ENCODE data around the gene CLGN. TPM values are rescaled to one million over a fixed set of nuclear protein-coding genes. Genes with fewer than 3 reads are reported as not detected.

Gene CLGN
- total and polyA plus RNA-seq, 2 of the 4 experiments (the other 2 are of a cell fraction) = 0.36 to 0.75 TPM

- Histone ChIP-seq H3K27ac (ENCODE audit: insufficient read depth, low read length) (no peak overlapping the region), H3K27me3 (ENCODE audit: control insufficient read depth, insufficient read depth, low read length) (peaks cover 13% of the 10 kb centered on the region), H4K91ac (ENCODE audit: insufficient read depth, low read depth, low read length) (no peak overlapping the region), H3K9me1 (ENCODE audit: insufficient read depth, low read length) (peaks cover 2% of the 10 kb centered on the region; the same call in 1 of the 2 replicates), H2BK20ac (ENCODE audit: low read depth, low read length) (no peak overlapping the region), H3K56ac (ENCODE audit: extremely low read depth, insufficient read depth, low read length) (no peak overlapping the region), H2AK5ac (ENCODE audit: low read depth, low read length) (no peak overlapping the region), H3K4ac (ENCODE audit: low read depth, low read length) (no peak overlapping the region), H3K4me1 (ENCODE audit: control insufficient read depth, insufficient read depth, low read length) (no peaks in the 10 kb centered on the region; the same call in 1 of the 2 replicates), H2BK120ac (ENCODE audit: low read depth, low read length) (no peak overlapping the region), H2AK9ac (replicated peaks; ENCODE audit: low read depth, low read length, poor library complexity) (no peak overlapping the region), H3K4me2 (ENCODE audit: low read depth, low read length) (no peak overlapping the region), H3K9ac (ENCODE audit: low read depth, low read length) (no peak overlapping the region; the same call in 1 of the 2 replicates), H2BK15ac (ENCODE audit: low read depth, low read length) (no peak overlapping the region), H4K8ac (ENCODE audit: low read depth in 2 of 2, low read length in 2 of 2) (no peak overlapping the region), H2AFZ (replicated peaks; ENCODE audit: low read length, poor library complexity) (no peak overlapping the region), H3K9me3 (ENCODE audit: control insufficient read depth, insufficient read depth, low read length) (no peaks in the 10 kb centered on the region), H3K79me1 (ENCODE audit: low read depth in 1 of 2, low read length in 2 of 2) (no peaks in the 10 kb centered on the region), H4K20me1 (ENCODE audit: insufficient read depth, low read length) (no peaks in the 10 kb centered on the region), H3K4me3 (ENCODE audit: insufficient read depth, low read depth, low read length) (no peak overlapping the region), H3K18ac (ENCODE audit: low read depth, low read length) (no peak overlapping the region), H2BK5ac (ENCODE audit: low read depth, low read length, poor library complexity, severe bottlenecking) (no peak overlapping the region), H3K36me3 (ENCODE audit: control insufficient read depth, insufficient read depth, low read length) (no peaks in the 10 kb centered on the region), H3K14ac (replicated peaks; ENCODE audit: low read depth, low read length) (no peak overlapping the region), H4K5ac (ENCODE audit: low read depth, low read length) (no peak overlapping the region), H3K23ac (ENCODE audit: low read depth, low read length) (no peak overlapping the region)
- in situ Hi-C loops (cut with MboI; ENCODE audit: low sequenced_read_pairs) (loop anchor here (10.0 to 25.0 kb wide), 3 partner anchors 343 to 779 kb away; partner anchors contain the start of gene RNF150), intact Hi-C loops (cut with micrococcal nuclease) (loop anchor here (2.0 kb wide), 1 partner anchor 623 kb away; no protein-coding TSS in a partner anchor), dilution Hi-C loops (cut with HindIII; ENCODE audit: low sequenced_read_pairs, unreplicated experiment) (no loop called here)
- no CpG with 5 or more reads among the region's 3 CpGs for WGBS, 2 experiments (ENCODE audit: extremely low coverage in 2 of 2, insufficient read length in 1 of 2)
- POLR2A ChIA-PET (ENCODE audit: unreplicated experiment) = no interaction called here
- DNase-seq = no peak
- BruUV-seq (replicated peaks) = no TSS peak
- TF ChIP-seq POLR2A (IDR thresholded peaks at IDR 0.05; ENCODE audit: low read depth, low read length) = no peak
- no peak for TF ChIP-seq CEBPB (IDR thresholded peaks at IDR 0.05; ENCODE audit: low read depth, low read length)
- no peak for TF ChIP-seq CHD1 (IDR thresholded peaks at IDR 0.05; ENCODE audit: low read depth, low read length)
- no peak for TF ChIP-seq FOS (IDR thresholded peaks at IDR 0.05; ENCODE audit: low read depth, low read length)
- TF ChIP-seq RCOR1 (IDR thresholded peaks at IDR 0.05; ENCODE audit: insufficient replicate concordance, low read length) = no peak
- no peak for TF ChIP-seq MAFK (IDR thresholded peaks at IDR 0.05; ENCODE audit: low read depth, low read length)
- no peak for TF ChIP-seq MAZ (IDR thresholded peaks at IDR 0.05; ENCODE audit: borderline replicate concordance, low read depth, low read length)
- TF ChIP-seq MXI1 (IDR thresholded peaks at IDR 0.05; ENCODE audit: borderline replicate concordance, low read depth, low read length) = no peak
- no peak for TF ChIP-seq NFE2L2 (IDR thresholded peaks at IDR 0.05; ENCODE audit: low read depth, low read length)
- no peak for ATAC-seq (ENCODE audit: low read depth)
- CTCF ChIA-PET = no interaction called here
Observed at GRCh38 chr4:140357868-140358267, 69.6 kb downstream of the CLGN start.

Data from IMR-90 (cell line).